Measurements from ENCODE around the gene ABCG8.

DNA sequence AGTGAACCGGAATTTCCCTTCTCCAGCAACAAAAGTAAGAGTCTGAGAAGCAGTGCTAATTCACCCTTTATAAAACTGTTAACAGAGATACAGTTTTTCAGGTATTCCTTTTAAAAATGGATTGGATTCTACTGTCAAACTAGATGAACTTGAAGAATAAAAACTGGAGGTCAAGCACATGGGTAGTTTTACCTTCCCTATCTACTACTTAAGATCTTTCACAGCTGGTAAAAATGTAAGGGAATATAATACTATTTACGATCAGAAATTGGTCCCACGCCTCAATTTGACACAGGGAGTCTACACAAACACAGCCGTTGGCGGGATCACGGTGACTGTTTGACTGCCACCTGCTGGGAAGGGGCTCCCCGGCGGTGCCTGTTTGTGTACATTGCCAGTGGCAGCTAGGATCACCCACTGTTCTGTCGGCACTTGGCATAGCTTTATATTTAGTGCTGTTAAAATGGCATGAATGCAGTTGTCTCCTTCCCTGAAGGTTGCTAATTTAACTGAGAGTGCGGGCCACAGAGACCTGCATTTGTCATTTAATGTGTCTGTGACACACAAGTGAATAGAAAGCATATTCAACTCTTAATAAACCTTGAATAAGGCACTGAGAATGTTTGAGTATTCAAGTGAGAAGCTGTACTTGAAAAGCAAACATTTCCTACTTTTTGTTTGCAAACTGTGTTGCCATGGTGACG is 59.5 kb downstream of the ABCG8 start:
- TF ChIP-seq, protein P1, sequence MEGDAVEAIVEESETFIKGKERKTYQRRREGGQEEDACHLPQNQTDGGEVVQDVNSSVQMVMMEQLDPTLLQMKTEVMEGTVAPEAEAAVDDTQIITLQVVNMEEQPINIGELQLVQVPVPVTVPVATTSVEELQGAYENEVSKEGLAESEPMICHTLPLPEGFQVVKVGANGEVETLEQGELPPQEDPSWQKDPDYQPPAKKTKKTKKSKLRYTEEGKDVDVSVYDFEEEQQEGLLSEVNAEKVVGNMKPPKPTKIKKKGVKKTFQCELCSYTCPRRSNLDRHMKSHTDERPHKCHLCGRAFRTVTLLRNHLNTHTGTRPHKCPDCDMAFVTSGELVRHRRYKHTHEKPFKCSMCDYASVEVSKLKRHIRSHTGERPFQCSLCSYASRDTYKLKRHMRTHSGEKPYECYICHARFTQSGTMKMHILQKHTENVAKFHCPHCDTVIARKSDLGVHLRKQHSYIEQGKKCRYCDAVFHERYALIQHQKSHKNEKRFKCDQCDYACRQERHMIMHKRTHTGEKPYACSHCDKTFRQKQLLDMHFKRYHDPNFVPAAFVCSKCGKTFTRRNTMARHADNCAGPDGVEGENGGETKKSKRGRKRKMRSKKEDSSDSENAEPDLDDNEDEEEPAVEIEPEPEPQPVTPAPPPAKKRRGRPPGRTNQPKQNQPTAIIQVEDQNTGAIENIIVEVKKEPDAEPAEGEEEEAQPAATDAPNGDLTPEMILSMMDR (IDR thresholded peaks at IDR 0.05) = peak in 1 of 3 donors; percentile 11
- TF ChIP-seq POLR2AphosphoS5 (IDR thresholded peaks at IDR 0.05) = no peak
- no peak for TF ChIP-seq POLR2A (IDR thresholded peaks at IDR 0.05)
